HG02970 (cell line): ENCODE data around the gene MRPL4.

ENCODE experiments used
- ATAC-seq: cut with Tn5 transposase; IDR thresholded peaks from one replicate; pipeline ENCODE4 v1.9.1; 2021; ENCODE audit warnings: mild to moderate bottlenecking, moderate library complexity, moderate number of reproducible peaks; ENCODE audit not compliant: unreplicated experiment, low FRiP score

MRPL4 gene

GRCh38 chr19:10286803-10287737 is 35.1 kb downstream of the MRPL4 start, which contains the start of gene ICAM4:
Gene ICAM4, plus strand, starts transcription at chr19:10286955. Its CDS starts 58 bp downstream, at chr19:10287013.
- no peak for ATAC-seq

- no peak for ATAC-seq
Measured at GRCh38 chr19:10288662-10289166, 36.7 kb downstream of the MRPL4 start.

- no peak for ATAC-seq
Measured at GRCh38 chr19:10289167-10289835, 37.3 kb downstream of the MRPL4 start.

GRCh38 chr19:10289836-10290356 is 37.9 kb downstream of the MRPL4 start, which contains the start of gene ICAM5:
Gene ICAM5, plus strand, starts transcription at chr19:10289952. Its CDS starts 92 bp downstream, at chr19:10290044.
- ATAC-seq = no peak

GRCh38 chr19:10290357-10290875 is 38.4 kb downstream of the MRPL4 start:
- no peak for ATAC-seq

- no peak for ATAC-seq
Measured at GRCh38 chr19:10290876-10291553, 39.0 kb downstream of the MRPL4 start.

GRCh38 chr19:10291554-10292205 is 39.7 kb downstream of the MRPL4 start:
- no peak for ATAC-seq

- no peak for ATAC-seq
Measured at GRCh38 chr19:10292206-10292788, 40.3 kb downstream of the MRPL4 start.

GRCh38 chr19:10292789-10293636 is 41.0 kb downstream of the MRPL4 start:
- ATAC-seq = no peak

- ATAC-seq = no peak
Measured at GRCh38 chr19:10293637-10294367, 41.8 kb downstream of the MRPL4 start.

GRCh38 chr19:10294368-10294697 is 42.3 kb downstream of the MRPL4 start:
- no peak for ATAC-seq

GRCh38 chr19:10295305-10295846 is 43.4 kb downstream of the MRPL4 start:
- ATAC-seq = no peak

GRCh38 chr19:10295847-10296591 is 44.0 kb downstream of the MRPL4 start:
- ATAC-seq = no peak

GRCh38 chr19:10299545-10300458 is 47.8 kb downstream of the MRPL4 start:
- no peak for ATAC-seq

- ATAC-seq = no peak
Measured at GRCh38 chr19:10305139-10305806, 53.3 kb downstream of the MRPL4 start.
